Liver (tissue), 9 donors: ENCODE results near the gene ZNF311. TPM values are rescaled to one million over a fixed set of nuclear protein-coding genes. Genes with fewer than 3 reads are reported as not detected.

ENCODE experiments used
- DNase-seq: peaks from one replicate; pipeline ENCODE4 v3.0.0-alpha.2; 2017; ENCODE audit warnings: low spot score
- H3K27ac ChIP-seq, 2 donors: one replicate each; pipeline ENCODE4 v1.7.0; 2013; ENCODE audit warnings: inconsistent platforms in 2 of 2, low read length in 2 of 2, control low read depth in 1 of 2, low read depth in 1 of 2, mild to moderate bottlenecking in 1 of 2
- H3K27me3 ChIP-seq, 4 donors: one replicate each; pipeline versions ENCODE4 v1.6.1 to v1.7.0; 2013; ENCODE audit warnings: low read length in 3 of 4, inconsistent platforms in 1 of 4, mild to moderate bottlenecking in 1 of 4, moderate library complexity in 1 of 4; ENCODE audit not compliant: control insufficient read depth in 4 of 4, insufficient read depth in 4 of 4
- H3K36me3 ChIP-seq, 4 donors: one replicate each; pipeline versions ENCODE4 v1.6.1 to v1.7.0; 2013; ENCODE audit warnings: low read length in 3 of 4, mild to moderate bottlenecking in 3 of 4, low read depth in 1 of 4, moderate library complexity in 1 of 4; ENCODE audit not compliant: control insufficient read depth in 4 of 4, insufficient read depth in 3 of 4
- H3K4me1 ChIP-seq, 4 donors: one replicate each; pipeline versions ENCODE4 v1.6.1 to v1.7.0; 2013; ENCODE audit warnings: low read length in 3 of 4, mild to moderate bottlenecking in 3 of 4, moderate library complexity in 1 of 4; ENCODE audit not compliant: control insufficient read depth in 4 of 4, insufficient read depth in 4 of 4
- H3K4me3 ChIP-seq, 3 donors: one replicate each; pipeline versions ENCODE4 v1.6.1 to v1.7.0; 2013; ENCODE audit warnings: low read length in 3 of 3, control low read depth in 1 of 3, low read depth in 1 of 3, mild to moderate bottlenecking in 1 of 3
- H3K9ac ChIP-seq, 2 donors: one replicate each; pipeline ENCODE4 v1.7.0; 2013; ENCODE audit warnings: low read length in 2 of 2, mild to moderate bottlenecking in 2 of 2, moderate library complexity in 2 of 2, control low read depth in 1 of 2, low read depth in 1 of 2
- H3K9me3 ChIP-seq, 4 donors: one replicate each; pipeline versions ENCODE4 v1.6.1 to v1.7.0; 2013; ENCODE audit warnings: low read length in 3 of 4; ENCODE audit not compliant: control insufficient read depth in 4 of 4
- EGR1 ChIP-seq, 2 donors: IDR thresholded peaks; 2 replicates each; pipeline ENCODE4 v1.6.1; 2016 to 2018; ENCODE audit warnings: antibody characterized with exemption in 2 of 2, low read depth in 2 of 2
- FOXA1 ChIP-seq: IDR thresholded peaks from 2 replicates; pipeline ENCODE4 v1.6.1; 2016; ENCODE audit warnings: antibody characterized with exemption
- FOXA2 ChIP-seq: IDR thresholded peaks from 2 replicates; pipeline ENCODE4 v1.6.1; 2016; ENCODE audit warnings: antibody characterized with exemption
- GABPA ChIP-seq, 2 donors: IDR thresholded peaks in 1 of 2; conservative IDR thresholded peaks in 1 of 2; 2 replicates each; pipeline ENCODE4 v1.6.1; 2016; ENCODE audit warnings: antibody characterized with exemption in 2 of 2, mild to moderate bottlenecking in 1 of 2, moderate library complexity in 1 of 2
- HNF4A ChIP-seq, 2 donors: conservative IDR thresholded peaks; 2 replicates each; pipeline ENCODE4 v1.6.1; 2016; ENCODE audit warnings: antibody characterized with exemption in 2 of 2, mild to moderate bottlenecking in 2 of 2
- HNF4G ChIP-seq: IDR thresholded peaks from 2 replicates; pipeline ENCODE4 v1.6.1; 2016; ENCODE audit warnings: antibody characterized with exemption
- JUND ChIP-seq, 2 donors: IDR thresholded peaks; 2 replicates each; pipeline ENCODE4 v1.6.1; 2016; ENCODE audit warnings: antibody characterized with exemption in 2 of 2
- NR2F2 ChIP-seq: IDR thresholded peaks from 2 replicates; pipeline ENCODE4 v1.6.1; 2016; ENCODE audit warnings: antibody characterized with exemption
- RAD21 ChIP-seq, 2 donors: IDR thresholded peaks; 2 replicates each; pipeline ENCODE4 v1.6.1; 2016; ENCODE audit warnings: antibody characterized with exemption in 2 of 2, mild to moderate bottlenecking in 2 of 2
- RXRA ChIP-seq, 2 donors: IDR thresholded peaks; 2 replicates each; pipeline ENCODE4 v1.6.1; 2017 to 2018; ENCODE audit warnings: antibody characterized with exemption in 2 of 2, mild to moderate bottlenecking in 1 of 2
- SP1 ChIP-seq: IDR thresholded peaks from 2 replicates; pipeline ENCODE4 v1.6.1; 2018; ENCODE audit warnings: antibody characterized with exemption, mild to moderate bottlenecking
- TAF1 ChIP-seq: conservative IDR thresholded peaks from 2 replicates; pipeline ENCODE4 v1.6.1; 2016; ENCODE audit warnings: antibody characterized with exemption, mild to moderate bottlenecking
- YY1 ChIP-seq: IDR thresholded peaks from 2 replicates; pipeline ENCODE4 v1.6.1; 2016; ENCODE audit warnings: antibody characterized with exemption, mild to moderate bottlenecking
- WGBS: extraction: QIAGEN DNeasy Blood & Tissue Kit; methylation state at CpG from one replicate; pipeline ENCODE4 v1.1.7; 2013; 5-methylcytosine and 5-hydroxymethylcytosine counted together
- polyA plus RNA-seq, 2 donors: library from polyadenylated mRNA; stranded (reverse) in 1 of 2; unstranded in 1 of 2; fragments of 200-250 nt in 1 of 2; fragments of >200 nt in 1 of 2; fragmentation: Nextera tagmentation in 1 of 2; extraction: Ambion mirVana in 1 of 2; gene quantifications; one replicate each; pipeline versions ENCODE4 v1.2.1 to v1.2.3, GENCODE V29; 2013 to 2015
- total RNA-seq, 2 donors: library from RNA; depleted of rRNA; stranded (reverse); fragments of >200 nt; gene quantifications; one replicate each; pipeline ENCODE4 v1.2.3, GENCODE V29; 2014
- TF ChIP-seq, protein P1 (sequence below): fragments of 150-350 bp; IDR thresholded peaks from 2 replicates; pipeline ENCODE4 v1.5.1; 2017; ENCODE audit warnings: improper control_type of control experiment, low read depth, low read length; ENCODE audit not compliant: missing input control
- TF ChIP-seq, protein P2 (sequence below): IDR thresholded peaks from 2 replicates; pipeline ENCODE4 v1.6.1; 2016; ENCODE audit warnings: antibody characterized with exemption
- TF ChIP-seq, protein P3 (sequence below): IDR thresholded peaks from 2 replicates; pipeline ENCODE4 v1.6.1; 2016; ENCODE audit warnings: antibody characterized with exemption
- TF ChIP-seq, protein P4 (sequence below): IDR thresholded peaks from 2 replicates; pipeline ENCODE4 v1.6.1; 2016; ENCODE audit warnings: antibody characterized with exemption
- TF ChIP-seq, protein P5 (sequence below): IDR thresholded peaks from 2 replicates; pipeline ENCODE4 v1.6.1; 2016; ENCODE audit warnings: antibody characterized with exemption, mild to moderate bottlenecking
- donor health status: healthy.
- donor health status: healthy.
- donor health status: healthy.
- donor health status: healthy.
- donor health status: healthy.

The ZNF311 gene
- total and polyA plus RNA-seq, 4 donors = 0.19 to 1.1 (median 0.36) TPM

DNA sequence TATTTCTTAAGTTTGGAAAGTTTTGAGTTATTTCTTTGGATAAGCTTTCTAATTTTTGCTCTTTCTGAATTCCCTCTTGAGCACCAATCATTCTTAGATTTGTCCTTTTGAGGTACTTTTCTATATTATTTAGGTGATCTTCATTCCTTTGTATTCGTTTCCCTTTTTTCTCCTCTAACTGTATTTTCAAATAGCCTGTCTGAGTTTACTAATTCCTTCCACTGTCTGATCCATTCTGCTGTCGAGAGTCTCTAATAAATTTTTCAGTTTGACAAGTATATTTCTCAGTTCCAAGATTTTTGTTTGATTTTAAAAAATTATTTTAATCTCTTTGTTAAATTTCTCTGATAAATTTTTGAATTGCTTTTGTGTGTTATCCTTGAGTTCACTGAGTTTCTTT lies 16.3 kb upstream of the ZNF311 start:
- TF ChIP-seq TAF1 = no peak
- TF ChIP-seq, protein P1, sequence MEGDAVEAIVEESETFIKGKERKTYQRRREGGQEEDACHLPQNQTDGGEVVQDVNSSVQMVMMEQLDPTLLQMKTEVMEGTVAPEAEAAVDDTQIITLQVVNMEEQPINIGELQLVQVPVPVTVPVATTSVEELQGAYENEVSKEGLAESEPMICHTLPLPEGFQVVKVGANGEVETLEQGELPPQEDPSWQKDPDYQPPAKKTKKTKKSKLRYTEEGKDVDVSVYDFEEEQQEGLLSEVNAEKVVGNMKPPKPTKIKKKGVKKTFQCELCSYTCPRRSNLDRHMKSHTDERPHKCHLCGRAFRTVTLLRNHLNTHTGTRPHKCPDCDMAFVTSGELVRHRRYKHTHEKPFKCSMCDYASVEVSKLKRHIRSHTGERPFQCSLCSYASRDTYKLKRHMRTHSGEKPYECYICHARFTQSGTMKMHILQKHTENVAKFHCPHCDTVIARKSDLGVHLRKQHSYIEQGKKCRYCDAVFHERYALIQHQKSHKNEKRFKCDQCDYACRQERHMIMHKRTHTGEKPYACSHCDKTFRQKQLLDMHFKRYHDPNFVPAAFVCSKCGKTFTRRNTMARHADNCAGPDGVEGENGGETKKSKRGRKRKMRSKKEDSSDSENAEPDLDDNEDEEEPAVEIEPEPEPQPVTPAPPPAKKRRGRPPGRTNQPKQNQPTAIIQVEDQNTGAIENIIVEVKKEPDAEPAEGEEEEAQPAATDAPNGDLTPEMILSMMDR = no peak
- no peak for TF ChIP-seq YY1
- no peak for TF ChIP-seq GABPA (IDR thresholded peaks at IDR 0.05 in 1 of 2, conservative IDR thresholded peaks at IDR 0.05 in 1 of 2)
- TF ChIP-seq FOXA2 = no peak
- no peak for TF ChIP-seq RAD21 (IDR thresholded peaks at IDR 0.05)
- TF ChIP-seq, protein P2, sequence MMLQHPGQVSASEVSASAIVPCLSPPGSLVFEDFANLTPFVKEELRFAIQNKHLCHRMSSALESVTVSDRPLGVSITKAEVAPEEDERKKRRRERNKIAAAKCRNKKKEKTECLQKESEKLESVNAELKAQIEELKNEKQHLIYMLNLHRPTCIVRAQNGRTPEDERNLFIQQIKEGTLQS = no peak
- TF ChIP-seq, protein P3, sequence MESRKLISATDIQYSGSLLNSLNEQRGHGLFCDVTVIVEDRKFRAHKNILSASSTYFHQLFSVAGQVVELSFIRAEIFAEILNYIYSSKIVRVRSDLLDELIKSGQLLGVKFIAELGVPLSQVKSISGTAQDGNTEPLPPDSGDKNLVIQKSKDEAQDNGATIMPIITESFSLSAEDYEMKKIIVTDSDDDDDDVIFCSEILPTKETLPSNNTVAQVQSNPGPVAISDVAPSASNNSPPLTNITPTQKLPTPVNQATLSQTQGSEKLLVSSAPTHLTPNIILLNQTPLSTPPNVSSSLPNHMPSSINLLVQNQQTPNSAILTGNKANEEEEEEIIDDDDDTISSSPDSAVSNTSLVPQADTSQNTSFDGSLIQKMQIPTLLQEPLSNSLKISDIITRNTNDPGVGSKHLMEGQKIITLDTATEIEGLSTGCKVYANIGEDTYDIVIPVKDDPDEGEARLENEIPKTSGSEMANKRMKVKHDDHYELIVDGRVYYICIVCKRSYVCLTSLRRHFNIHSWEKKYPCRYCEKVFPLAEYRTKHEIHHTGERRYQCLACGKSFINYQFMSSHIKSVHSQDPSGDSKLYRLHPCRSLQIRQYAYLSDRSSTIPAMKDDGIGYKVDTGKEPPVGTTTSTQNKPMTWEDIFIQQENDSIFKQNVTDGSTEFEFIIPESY = no peak
- TF ChIP-seq SP1 = no peak
- TF ChIP-seq, protein P4, sequence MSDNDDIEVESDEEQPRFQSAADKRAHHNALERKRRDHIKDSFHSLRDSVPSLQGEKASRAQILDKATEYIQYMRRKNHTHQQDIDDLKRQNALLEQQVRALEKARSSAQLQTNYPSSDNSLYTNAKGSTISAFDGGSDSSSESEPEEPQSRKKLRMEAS = no peak
- TF ChIP-seq JUND (IDR thresholded peaks at IDR 0.05) = no peak
- no peak for TF ChIP-seq RXRA (IDR thresholded peaks at IDR 0.05)
- TF ChIP-seq HNF4G = no peak
- no peak for TF ChIP-seq FOXA1
- no peak for TF ChIP-seq EGR1 (IDR thresholded peaks at IDR 0.05; ENCODE audit: low read depth in 2 of 2)
- TF ChIP-seq, protein P5, sequence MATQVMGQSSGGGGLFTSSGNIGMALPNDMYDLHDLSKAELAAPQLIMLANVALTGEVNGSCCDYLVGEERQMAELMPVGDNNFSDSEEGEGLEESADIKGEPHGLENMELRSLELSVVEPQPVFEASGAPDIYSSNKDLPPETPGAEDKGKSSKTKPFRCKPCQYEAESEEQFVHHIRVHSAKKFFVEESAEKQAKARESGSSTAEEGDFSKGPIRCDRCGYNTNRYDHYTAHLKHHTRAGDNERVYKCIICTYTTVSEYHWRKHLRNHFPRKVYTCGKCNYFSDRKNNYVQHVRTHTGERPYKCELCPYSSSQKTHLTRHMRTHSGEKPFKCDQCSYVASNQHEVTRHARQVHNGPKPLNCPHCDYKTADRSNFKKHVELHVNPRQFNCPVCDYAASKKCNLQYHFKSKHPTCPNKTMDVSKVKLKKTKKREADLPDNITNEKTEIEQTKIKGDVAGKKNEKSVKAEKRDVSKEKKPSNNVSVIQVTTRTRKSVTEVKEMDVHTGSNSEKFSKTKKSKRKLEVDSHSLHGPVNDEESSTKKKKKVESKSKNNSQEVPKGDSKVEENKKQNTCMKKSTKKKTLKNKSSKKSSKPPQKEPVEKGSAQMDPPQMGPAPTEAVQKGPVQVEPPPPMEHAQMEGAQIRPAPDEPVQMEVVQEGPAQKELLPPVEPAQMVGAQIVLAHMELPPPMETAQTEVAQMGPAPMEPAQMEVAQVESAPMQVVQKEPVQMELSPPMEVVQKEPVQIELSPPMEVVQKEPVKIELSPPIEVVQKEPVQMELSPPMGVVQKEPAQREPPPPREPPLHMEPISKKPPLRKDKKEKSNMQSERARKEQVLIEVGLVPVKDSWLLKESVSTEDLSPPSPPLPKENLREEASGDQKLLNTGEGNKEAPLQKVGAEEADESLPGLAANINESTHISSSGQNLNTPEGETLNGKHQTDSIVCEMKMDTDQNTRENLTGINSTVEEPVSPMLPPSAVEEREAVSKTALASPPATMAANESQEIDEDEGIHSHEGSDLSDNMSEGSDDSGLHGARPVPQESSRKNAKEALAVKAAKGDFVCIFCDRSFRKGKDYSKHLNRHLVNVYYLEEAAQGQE = no peak
- no peak for TF ChIP-seq HNF4A (conservative IDR thresholded peaks at IDR 0.05)
- TF ChIP-seq NR2F2 = no peak
- no peak overlapping the region for H3K27ac ChIP-seq
- H3K4me3 ChIP-seq = no peak overlapping the region
- DNase-seq = no peak
- no peak overlapping the region for H3K9ac ChIP-seq
- peaks cover 2 to 14% (median 6%) of the 10 kb centered on the region in 4 donors for H3K27me3 ChIP-seq
- WGBS = 70% methylated on average over 2 of the region's 2 CpGs
- no peaks in the 10 kb centered on the region for H3K9me3 ChIP-seq
- H3K36me3 ChIP-seq = no peaks in the 10 kb centered on the region
- H3K4me1 ChIP-seq = peaks cover 2 to 7% (median 5%) of the 10 kb centered on the region in 4 donors
